HG02840 (cell line): ENCODE results near the gene RAB31.

Experiments
- ATAC-seq: cut with Tn5 transposase; IDR thresholded peaks from one replicate; pipeline ENCODE4 v1.9.1; 2021; ENCODE audit warnings: mild to moderate bottlenecking, moderate library complexity, moderate number of reproducible peaks; ENCODE audit not compliant: unreplicated experiment, low FRiP score

Gene RAB31

DNA sequence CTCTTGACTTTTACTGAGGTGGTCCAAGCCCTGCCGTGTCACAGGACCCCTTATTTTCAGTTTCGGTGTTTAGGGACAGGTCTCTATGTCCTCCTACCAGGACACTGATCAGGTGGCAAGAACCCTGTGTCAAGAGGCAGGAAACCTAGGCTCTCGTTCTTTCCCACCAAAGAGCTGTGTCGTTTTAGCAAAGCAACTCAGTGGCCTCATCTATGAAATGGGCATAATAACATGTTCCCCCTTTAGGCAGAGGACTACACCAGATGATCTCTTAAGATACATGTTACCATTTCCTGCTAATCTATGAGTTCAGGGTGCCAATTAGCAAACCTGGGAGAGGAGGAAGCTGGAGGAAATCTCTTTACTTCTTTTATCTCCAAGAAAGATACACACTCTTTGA is 1.9 kb downstream of the RAB31 start:
- no peak for ATAC-seq

DNA sequence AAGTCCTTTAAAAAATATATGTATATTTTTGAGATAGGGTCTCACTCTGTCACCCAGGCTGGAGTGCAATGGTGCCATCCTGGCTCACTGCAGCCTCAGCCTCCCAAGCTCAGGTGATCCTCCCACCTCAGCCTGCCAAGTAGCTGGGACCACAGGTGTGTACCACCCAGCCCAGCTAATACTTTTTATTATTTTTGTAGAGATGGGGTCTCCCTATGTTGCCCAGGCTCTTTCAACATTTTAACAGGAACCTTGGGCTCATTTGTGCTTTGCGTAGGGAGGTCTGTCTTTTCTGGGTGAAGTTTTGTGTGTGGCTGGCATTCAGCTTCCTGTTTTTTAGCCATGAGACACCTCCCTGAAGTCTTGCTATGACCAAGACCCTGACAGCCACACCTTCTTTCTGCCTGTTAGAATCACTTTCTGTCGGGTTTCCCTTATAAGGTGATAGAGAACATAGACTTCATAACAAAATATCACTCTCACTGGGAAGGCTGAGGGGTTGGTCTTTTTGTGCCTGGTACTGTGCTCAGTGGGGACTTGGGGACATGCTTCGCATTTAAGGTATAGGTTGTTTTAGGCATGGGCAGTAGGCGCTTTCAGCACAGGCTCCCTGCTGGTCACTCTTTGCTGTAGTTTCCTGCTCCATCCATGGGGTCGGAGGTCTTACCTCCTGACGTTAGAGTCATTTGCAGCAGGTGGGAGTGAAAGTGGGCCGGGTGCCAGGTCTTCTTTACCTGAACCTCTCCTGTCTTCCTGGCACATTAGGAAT is 3.4 kb downstream of the RAB31 start:
- peak; percentile 52 for ATAC-seq

DNA sequence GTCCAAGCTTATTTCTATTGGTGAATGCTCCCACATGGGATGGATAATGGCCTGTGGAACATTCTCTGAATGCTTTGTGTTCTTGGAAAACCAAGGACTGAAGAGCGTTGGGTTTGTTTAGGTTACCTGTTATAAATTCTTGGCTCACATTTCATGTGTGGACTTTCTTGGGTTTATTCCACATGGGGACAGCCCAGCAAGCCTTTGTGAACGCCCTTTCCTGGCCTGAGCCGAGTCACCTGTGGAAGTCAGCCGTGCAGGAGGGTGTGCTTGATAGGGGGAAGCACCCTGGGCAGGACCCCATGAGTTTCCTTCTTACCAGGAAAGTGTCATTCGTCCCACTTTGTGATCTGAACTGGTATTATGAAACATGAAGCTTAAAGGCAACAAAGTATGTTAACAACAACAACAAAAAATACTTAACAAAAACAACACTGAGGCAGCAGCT is 4.1 kb downstream of the RAB31 start:
- no peak for ATAC-seq

DNA sequence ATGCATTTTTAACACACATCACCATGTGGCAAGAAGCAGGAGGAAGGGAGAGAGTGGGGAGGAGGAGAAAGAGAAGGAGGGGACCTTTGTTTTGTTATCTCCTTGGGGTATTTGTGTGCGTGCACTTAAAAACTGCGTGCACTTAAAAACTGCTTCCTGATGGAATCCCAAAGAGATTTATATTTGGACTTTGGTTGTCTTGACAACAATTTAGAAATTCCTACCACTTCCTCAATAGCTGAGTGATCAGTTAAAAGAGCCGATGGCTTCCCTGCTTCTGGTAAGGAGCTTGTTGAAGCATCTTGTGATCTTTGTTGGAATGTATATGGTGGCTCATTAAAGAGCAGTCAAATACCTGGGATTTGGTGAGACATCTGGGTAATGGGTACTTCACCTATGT is 4.5 kb downstream of the RAB31 start:
- no peak for ATAC-seq

DNA sequence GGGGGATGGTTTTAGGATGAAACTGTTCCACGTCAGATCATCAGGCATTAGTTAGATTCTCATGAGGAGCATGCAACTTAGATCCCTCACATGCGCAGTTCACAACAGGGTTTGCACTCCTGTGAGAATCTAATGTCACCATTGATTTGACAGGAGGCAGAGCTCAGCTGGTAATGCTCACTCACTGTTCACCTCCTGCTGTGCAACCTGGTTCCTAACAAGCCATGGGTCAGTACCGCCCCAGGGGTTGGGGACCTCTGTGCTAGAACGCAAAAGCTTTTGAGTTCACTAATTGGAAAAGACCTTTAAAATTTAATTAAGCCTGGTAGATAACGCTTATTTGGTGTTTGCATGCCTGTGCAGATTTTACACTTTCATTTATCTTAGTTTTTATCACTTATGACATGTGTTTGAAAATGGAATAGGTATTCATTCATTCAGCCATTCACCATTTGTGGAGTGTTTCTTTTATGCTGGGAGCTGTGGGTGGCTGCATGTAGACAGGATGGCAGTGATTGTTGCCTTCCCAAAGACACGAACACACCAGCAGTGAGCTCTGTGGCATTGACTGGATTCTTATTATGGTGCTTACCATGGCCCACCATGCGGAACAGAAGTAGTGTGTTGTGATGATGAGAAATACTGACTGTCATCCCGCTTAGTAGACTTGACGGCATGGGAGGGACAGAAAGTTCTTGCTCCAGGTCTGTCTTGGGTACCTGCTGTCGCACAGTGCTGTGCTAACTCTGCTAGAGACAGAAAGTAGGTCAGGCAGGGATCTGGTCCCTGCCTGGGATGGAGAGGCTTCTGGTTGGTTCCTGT is 6.4 kb downstream of the RAB31 start:
- no peak for ATAC-seq

DNA sequence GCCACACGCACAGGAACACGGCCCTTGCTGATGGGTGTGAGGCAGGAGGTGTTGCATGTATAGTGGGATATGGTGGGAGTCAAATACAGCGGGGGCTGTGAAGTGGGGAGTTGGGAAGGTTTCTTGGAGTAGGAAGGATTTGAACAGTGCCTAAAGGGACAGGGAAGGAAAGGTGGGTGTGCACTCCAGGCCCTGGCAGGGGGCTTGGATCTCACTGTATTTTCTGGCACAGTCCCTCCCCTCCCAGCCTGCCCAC is 6.9 kb downstream of the RAB31 start:
- no peak for ATAC-seq

DNA sequence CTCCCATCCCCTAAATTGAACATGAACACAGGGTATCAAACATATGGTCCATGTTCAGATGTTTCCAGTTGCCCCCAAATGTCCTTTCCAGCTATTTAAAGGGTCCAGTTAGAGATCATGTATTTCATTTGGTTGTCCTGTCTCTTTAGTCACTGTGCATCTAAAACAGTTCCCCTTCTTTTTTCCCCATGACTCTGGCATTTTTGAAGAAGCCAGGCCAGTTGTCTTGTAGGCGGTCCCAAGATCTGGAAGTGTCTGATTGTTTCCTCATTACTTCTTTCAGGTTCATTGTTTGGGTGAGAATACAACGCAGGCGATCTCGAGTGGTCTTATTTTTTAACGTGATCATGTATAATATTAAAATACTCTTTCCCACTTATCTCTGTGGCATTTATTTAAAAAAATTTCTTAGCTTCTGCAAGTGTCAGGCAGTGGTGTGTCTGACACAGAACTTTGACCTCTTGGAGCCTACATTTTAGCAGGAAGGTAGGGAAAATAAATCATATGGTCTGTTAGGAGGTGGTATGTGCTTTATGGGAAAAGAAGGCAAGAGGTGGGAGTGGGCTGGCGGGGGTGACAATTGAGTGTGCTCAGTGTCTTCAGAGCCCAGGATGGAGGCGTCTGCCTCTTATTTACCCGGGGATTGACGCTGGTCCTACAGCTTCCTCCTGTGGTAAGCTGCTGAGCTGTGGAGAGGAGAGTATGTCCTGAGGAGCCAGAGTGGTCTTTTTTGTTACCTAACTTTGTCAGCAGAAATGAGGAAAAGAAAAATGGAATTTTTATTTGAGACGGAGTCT is 8.1 kb downstream of the RAB31 start:
- no peak for ATAC-seq

DNA sequence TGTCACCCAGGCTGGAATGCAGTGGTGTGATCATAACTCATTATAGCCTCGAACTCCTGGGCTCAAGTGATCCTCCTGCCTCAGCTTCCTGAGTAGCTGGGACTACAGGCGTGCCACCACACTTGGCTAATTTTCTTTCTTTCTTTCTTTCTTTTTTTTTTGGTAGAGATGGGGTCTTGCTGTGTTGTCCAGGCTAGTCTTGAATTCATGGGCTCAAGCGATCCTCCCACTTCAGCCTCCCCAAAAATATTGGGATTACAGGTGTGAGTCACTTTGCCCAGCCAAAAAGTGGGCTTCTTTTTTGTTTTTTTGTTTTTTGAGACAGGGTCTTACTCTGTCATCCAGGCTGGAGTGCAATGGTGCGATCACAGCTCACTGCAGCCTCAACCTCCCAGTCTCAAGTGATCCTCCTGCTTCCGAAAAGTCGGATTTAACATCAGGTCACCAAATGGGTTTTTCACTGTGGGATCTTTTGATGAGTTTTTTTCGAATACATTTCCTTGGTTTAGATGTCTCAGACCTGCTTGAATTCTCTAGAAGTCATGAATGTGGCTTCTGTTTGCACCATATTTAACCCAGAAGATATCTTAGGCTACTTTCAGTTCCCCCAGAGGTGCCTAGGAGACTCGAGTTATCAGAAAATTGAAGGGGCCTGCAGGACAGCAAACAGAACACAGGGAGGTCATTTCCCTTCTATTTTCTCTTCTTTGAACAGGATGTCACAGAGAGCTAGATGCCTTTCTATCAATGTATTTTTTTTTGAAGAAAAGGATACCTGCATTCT is 8.9 kb downstream of the RAB31 start:
- no peak for ATAC-seq

DNA sequence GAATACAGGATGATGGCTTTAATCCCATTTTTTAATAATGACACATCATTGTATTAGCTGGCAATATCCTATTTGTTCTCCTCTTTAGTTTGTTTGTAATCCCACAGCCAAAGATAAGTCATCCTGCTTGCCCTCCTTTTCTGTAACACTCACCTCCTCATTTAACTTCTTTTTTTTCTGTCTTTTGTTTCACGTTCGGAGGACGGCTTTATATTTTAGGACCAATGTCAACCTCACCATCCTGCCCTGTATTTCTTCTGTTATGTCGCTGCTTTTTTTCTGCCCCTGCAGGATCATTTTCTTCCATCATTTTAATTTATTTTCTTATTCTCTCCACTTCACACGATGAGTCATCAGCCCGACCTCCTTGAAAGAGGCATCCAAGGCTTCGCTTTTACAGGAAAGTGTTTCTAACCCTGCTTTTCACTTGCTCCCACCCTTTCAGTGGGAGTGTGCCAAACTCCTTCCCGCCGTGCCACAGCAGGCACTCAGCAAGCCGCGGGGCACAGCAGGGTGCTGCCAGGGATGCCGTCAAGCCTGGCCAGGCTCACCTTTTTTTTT is 11.4 kb downstream of the RAB31 start:
- no peak for ATAC-seq

DNA sequence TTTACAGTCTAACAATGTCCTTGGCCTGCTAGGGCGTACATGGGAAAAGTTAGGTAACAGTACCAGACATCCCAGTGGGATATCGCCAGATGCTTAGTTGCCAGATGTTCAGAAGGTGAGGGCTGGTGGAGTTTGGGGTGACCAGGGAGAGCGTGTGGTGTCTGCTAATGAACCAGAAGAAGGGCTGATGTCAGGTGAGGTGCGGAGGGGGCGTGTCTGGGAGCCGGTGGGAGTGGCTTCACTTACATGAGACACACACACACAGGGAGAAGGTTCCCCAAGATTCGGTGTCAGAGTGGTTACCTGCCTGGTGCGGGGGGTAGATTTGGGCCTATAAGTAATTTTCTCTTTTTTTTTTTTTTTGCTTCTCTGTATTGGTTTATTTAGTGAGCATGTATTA is 12.2 kb downstream of the RAB31 start:
- ATAC-seq = no peak

DNA sequence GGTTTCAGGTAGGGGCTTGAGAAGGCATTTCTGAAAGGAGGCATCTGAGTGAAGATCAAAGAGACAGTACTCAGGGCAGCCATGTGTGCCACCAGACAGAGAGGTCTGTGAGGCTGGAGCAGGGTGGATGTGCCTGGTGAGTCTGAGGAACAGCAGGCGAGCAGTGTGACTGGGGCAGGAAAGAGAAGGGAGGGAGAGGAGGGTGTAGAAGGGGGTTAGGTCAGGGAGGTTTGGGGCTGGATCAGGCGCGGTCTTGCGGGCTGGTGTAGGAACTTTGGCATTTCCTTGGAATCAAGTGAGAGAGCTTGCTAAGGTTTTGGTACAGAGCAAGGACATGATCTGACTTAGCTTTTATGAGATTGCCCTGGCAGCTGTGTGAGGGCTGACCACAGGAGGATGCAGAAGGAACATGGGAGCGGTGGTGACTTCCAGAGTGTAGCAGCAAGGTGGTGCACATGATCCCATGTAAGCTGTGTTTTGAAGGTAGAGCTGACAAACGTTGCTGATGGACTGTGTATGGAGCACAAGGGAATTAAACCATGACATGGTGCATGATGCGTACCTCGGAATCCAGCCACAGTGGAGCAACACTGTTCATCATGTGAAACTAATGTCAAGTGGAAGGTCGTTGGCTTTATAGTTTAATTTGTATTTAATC is 13.9 kb downstream of the RAB31 start:
- no peak for ATAC-seq

DNA sequence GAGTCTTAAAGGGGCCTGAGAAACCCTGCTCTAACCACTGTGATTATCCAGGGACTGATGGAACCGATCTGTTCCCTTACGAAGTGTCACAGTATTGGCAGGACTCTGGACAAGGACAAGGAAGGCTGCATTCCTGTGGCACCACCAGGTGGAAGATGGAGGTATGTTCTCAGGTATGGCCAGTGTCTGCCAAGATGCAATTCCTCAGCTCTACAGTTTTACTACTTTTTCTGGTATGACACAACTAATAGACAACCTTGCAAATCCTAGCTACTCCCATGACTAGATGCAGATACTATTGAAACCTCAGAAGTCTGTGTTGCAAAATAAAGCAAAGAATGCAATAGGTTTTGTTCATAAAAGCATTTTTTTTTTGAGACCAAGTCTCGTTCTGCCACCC is 14.6 kb downstream of the RAB31 start:
- ATAC-seq = no peak

DNA sequence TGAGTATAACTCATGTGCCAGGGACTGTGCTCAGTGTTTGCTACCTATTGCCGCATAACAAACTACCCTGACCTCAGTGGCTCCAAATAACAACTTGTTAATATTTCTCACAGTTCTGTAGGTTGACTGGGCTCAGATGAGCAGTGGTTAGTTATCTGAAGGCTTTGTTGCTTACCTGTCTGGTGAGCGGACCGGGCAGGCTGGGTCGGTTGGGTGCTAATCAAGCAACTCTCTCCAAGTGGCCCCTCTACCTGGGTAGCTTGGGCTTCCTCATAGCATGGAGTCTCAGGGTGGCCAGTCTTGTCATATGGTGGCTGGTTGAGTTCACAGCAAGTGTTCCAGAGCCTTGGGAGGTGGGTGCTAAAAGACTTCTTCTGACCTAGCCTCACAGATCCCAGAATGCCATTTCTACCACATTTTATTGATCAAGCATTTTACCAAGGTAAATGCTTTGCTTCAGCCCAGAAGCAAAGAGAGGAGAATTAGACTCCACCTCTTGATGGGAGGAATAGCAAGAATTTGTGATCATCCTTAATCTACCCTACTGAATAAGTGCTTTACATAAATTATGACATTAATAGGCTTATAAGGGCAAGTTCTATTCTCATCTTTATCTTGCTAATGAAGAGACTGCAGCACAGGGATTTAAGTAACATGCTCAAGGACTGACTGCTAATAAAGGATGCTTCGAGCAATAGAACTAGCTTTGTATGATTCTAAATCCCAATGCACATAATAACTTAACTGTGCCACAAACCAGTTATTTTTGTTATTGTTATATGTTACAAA is 16.9 kb downstream of the RAB31 start:
- no peak for ATAC-seq

DNA sequence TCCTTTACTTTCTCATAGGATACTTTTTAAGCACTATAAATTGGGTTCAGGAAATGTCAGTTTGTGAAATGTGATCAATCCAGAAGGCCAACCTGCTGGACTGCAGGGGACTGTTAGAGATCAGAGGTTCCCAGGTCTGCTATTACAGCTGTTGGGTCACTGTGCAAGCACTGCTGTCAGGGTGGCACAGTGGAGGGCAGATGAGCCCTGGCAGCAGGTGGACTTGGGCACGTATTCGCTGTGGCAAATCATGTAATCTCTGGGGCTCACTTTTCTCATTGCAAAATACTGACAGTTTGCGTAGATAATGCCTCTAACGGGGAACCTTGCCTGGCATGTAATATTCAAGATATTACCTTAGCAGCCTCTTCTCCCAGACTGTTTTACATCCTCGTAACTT is 18.1 kb downstream of the RAB31 start:
- ATAC-seq = no peak

DNA sequence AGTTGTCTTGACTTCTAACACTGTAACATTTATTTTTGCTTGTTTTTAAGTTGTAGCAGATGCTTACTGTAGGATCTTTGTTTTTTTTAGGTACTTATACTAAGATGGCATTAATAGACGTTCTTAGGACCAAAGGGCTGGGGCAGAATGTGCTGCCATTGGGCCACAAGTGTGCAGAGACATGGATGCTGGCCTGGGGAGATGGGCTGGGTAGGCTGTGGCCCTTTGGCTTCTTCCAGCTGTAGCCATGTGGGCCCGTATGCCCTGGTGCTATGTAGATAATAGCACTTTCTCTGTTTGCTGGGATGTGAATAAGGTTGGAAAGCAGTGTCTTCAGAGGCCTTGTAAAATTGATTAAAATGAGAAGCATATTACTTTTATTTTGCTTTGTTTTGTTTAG is 18.8 kb downstream of the RAB31 start:
- no peak for ATAC-seq

DNA sequence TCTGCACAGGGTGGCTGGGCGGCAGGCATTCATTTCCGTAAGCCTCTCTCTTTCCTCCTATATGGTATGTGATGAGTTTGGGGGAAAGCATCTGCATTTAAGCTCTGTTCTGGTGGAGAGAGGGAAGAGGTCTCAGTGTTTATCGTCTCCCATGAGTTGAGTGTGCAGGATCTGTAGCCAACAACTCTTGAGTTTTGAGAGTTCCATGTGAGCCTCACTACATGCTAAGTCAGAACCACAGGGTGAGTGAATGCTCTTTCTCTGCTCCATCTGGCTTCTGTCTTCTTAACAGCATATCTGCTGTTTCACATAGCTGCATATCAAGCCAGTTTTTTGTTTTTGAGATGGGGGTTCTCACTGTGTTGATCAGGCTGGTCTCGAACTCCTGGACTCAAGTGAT is 22.7 kb downstream of the RAB31 start:
- no peak for ATAC-seq

DNA sequence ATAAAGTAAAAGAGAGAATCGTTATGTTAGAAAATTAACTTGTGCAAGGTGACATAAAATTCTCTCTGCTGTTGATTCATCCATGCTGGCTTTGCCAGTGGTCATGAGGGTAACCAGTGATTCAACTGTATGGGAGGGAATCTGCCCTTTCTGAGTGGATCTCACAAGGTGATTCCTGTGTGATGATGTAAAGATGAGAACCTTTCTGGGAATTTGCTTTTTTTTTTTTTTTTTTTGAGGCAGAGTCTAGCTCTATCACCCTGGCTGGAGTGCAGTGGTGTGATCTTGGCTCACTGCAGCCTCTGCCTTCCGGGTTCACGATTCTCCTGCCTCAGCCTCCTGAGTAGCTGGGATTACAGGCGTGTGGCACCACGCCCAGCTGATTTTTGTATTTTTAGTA is 23.3 kb downstream of the RAB31 start:
- no peak for ATAC-seq

DNA sequence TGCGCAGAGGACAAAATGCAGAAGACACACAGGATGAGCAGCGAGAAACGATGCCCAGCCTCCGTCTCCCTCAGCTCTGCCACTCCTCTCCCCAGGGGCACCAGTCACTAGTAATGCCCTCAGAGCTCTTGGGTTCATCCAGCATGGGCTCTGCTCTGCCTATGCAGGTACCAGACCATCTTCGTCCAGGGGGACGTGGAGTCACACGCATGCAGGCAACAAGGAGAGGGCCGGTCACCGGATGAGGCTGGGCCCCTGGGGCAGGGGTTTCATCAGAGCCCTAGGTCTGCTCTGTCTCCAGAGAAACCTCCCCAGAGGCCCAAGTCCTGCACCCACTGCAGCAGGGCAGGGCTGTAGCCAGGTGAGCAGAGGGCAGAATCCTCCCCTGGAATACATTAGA is 23.9 kb downstream of the RAB31 start:
- ATAC-seq = no peak

DNA sequence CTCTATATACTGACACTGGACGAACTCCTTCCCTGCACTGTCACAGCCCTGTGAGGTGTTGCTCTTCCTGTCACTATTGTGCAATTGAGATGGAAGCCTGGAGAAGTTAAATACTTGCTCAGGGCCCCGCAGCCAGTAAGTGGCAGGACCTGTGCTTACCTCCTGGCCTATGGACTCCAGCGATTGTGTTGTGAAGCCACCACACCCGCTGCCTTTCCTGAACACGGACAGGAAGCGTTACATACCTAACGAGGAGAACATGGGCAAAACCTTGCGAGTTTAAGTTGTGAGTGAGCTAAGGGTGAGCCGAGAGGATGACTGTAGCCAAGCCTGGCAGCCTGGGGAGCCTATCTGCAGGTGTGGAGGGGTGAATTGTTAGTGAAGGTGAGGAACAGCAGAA is 26.1 kb downstream of the RAB31 start:
- no peak for ATAC-seq
